Smooth muscle cell (in vitro differentiated cells): Measurements from ENCODE around the gene B4GALT2. TPM values are rescaled to one million over a fixed set of nuclear protein-coding genes. Genes with fewer than 3 reads are reported as not detected.

Source experiments
- DNase-seq: peaks from one replicate; lab custom pipeline; 2025; ENCODE audit not compliant: unreplicated experiment; lab: John Stamatoyannopoulos, UW
- H2AFZ ChIP-seq: fragments of 200-600 bp; sonication (generic); 2 replicates; pipeline ENCODE4 v1.6.0; 2016; ENCODE audit warnings: antibody characterized with exemption, low read depth, mild to moderate bottlenecking
- H3F3A ChIP-seq: fragments of 200-600 bp; sonication (generic); 2 replicates; pipeline ENCODE4 v1.6.0; 2017; ENCODE audit warnings: antibody characterized with exemption, low read depth
- H3K27ac ChIP-seq: fragments of 200-600 bp; sonication (generic); 2 replicates; pipeline ENCODE4 v1.5.1; 2016; ENCODE audit warnings: low read depth, mild to moderate bottlenecking
- H3K27me3 ChIP-seq: fragments of 200-600 bp; sonication (generic); 2 replicates; pipeline ENCODE4 v1.6.1; 2016; ENCODE audit warnings: low read depth, mild to moderate bottlenecking
- H3K36me3 ChIP-seq: fragments of 200-600 bp; sonication (generic); 2 replicates; pipeline ENCODE4 v1.5.1; 2016; ENCODE audit warnings: low read depth
- H3K4me1 ChIP-seq: fragments of 200-600 bp; sonication (generic); 2 replicates; pipeline ENCODE4 v1.5.1; 2016; ENCODE audit warnings: low read depth
- H3K4me2 ChIP-seq: fragments of 200-600 bp; sonication (generic); 2 replicates; pipeline ENCODE4 v1.6.0; 2016; ENCODE audit warnings: mild to moderate bottlenecking
- H3K4me3 ChIP-seq: fragments of 200-600 bp; sonication (generic); 2 replicates; pipeline ENCODE4 v1.5.1; 2016; ENCODE audit warnings: mild to moderate bottlenecking
- H3K79me2 ChIP-seq: fragments of 200-600 bp; sonication (generic); 2 replicates; pipeline ENCODE4 v1.6.0; 2016; ENCODE audit warnings: low read depth, mild to moderate bottlenecking
- H3K9ac ChIP-seq: fragments of 200-600 bp; sonication (generic); 2 replicates; pipeline ENCODE4 v1.6.0; 2016; ENCODE audit warnings: low read depth
- H3K9me3 ChIP-seq: fragments of 200-600 bp; sonication (generic); replicated peaks from 2 replicates; pipeline ENCODE4 v1.5.1; 2016; ENCODE audit warnings: low read depth
- H4K20me1 ChIP-seq: fragments of 200-600 bp; sonication (generic); 2 replicates; pipeline ENCODE4 v1.6.0; 2016; ENCODE audit warnings: low read depth
- WGBS: methylation state at CpG from one replicate; pipeline ENCODE4 v1.1.7; 2016; ENCODE audit warnings: low lambda C conversion rate; 5-methylcytosine and 5-hydroxymethylcytosine counted together
- polyA plus RNA-seq: library from polyadenylated mRNA; unstranded; fragments of >200 nt; fragmentation: Nextera tagmentation; extraction: Ambion mirVana; gene quantifications from 2 replicates; pipeline ENCODE4 v1.2.1, GENCODE V29; 2016
- total RNA-seq: library from RNA; depleted of rRNA; stranded (reverse); fragments of >200 nt; gene quantifications from 2 replicates; pipeline ENCODE4 v1.2.3, GENCODE V29; 2014
- TF ChIP-seq, protein P1 (sequence below): fragments of 200-600 bp; sonication (generic); IDR thresholded peaks from 2 replicates; pipeline ENCODE4 v1.5.1; 2017; ENCODE audit warnings: borderline replicate concordance, mild to moderate bottlenecking, antibody characterized with exemption; ENCODE audit not compliant: insufficient read depth, poor library complexity, severe bottlenecking

B4GALT2 gene
- total and polyA plus RNA-seq, 2 experiments from 2014 or later, result 52.4 to 135 TPM

DNA sequence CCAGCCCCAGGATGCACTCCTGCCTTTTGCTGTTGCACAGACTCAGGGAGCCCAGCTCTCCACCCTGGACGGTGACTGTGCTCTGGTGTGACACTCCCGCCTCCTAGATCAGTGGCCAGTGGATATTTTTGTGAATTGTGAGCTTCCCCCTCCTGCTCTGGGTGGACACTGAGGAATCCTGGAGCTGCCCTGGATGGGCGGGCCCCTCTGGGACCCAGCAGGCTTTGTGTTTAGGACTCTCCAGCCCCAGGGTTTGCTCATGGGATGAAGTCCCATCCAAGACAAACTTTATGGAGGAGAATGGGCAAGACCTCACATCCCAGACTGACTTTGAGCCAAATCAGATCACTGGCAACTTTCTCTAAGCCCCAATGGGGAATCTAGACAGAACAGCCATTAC is 36.2 kb downstream of the B4GALT2 start:
- no peaks in the 10 kb centered on the region for H3K27me3 ChIP-seq
- H3K9me3 ChIP-seq, result no peaks in the 10 kb centered on the region
- no peak overlapping the region for H3K9ac ChIP-seq
- H3K4me3 ChIP-seq, result no peak overlapping the region
- H3F3A ChIP-seq, result no peaks in the 10 kb centered on the region
- H3K79me2 ChIP-seq, result no peaks in the 10 kb centered on the region
- no peaks in the 10 kb centered on the region for H3K36me3 ChIP-seq
- TF ChIP-seq, protein P1, sequence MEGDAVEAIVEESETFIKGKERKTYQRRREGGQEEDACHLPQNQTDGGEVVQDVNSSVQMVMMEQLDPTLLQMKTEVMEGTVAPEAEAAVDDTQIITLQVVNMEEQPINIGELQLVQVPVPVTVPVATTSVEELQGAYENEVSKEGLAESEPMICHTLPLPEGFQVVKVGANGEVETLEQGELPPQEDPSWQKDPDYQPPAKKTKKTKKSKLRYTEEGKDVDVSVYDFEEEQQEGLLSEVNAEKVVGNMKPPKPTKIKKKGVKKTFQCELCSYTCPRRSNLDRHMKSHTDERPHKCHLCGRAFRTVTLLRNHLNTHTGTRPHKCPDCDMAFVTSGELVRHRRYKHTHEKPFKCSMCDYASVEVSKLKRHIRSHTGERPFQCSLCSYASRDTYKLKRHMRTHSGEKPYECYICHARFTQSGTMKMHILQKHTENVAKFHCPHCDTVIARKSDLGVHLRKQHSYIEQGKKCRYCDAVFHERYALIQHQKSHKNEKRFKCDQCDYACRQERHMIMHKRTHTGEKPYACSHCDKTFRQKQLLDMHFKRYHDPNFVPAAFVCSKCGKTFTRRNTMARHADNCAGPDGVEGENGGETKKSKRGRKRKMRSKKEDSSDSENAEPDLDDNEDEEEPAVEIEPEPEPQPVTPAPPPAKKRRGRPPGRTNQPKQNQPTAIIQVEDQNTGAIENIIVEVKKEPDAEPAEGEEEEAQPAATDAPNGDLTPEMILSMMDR, result no peak
- no peak overlapping the region for H3K27ac ChIP-seq
- no peak overlapping the region for H3K4me2 ChIP-seq
- no peak overlapping the region for H2AFZ ChIP-seq
- H3K4me1 ChIP-seq, result peaks cover 7% of the 10 kb centered on the region
- no peak for DNase-seq
- 95% methylated on average over 3 of the region's 3 CpGs for WGBS
- H4K20me1 ChIP-seq, result peaks cover 5% of the 10 kb centered on the region

DNA sequence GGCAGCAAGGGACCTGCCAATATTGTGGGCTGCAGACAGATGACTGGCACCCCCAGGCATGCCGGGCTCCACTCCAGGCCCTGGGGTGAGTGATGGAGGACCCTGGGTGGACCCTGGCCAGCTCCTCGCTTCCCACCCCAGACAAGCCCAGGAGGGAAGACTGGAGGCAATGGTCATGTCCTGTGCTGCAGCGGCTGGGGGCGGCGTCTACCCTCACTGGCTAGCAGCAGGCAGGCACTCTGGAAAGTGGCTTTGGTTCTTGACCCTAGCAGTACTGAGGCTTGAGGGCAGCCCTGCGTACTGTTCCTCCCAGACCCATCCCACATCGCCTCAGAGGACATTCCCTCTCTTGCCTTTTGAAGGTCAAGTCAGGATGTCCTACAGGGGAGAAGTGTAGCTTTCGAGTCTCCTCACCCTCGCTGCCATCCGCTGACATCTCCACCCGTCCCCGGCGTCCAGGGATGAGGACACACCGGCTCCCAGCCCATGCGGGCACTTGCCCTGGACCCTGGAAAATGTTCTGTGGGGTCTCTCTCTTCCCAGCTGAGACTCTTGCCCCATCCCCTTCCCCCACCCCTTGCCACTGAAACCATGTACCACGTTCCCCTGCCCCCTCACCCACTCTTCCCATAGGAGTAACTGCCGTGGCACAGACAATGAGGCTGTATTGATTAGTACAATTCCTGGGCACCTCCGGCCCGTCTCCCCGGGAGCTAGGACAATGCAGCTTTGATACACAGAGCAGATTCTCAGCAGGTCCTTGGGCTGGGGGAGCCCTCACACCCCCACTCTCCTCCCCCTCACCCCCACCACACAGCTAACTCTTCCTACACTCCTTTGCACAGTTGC is 37.3 kb downstream of the B4GALT2 start:
- H3K4me3 ChIP-seq, result no peak overlapping the region
- H3K4me2 ChIP-seq, result no peak overlapping the region
- peaks cover 7% of the 10 kb centered on the region for H3K4me1 ChIP-seq
- H3K36me3 ChIP-seq, result no peaks in the 10 kb centered on the region
- no peak overlapping the region for H3K9ac ChIP-seq
- 94% methylated on average over 17 of the region's 20 CpGs for WGBS
- H3K27me3 ChIP-seq, result no peaks in the 10 kb centered on the region
- no peaks in the 10 kb centered on the region for H3F3A ChIP-seq
- H3K9me3 ChIP-seq, result no peaks in the 10 kb centered on the region
- DNase-seq, result no peak
- no peak overlapping the region for H2AFZ ChIP-seq
- peaks cover 5% of the 10 kb centered on the region for H4K20me1 ChIP-seq
- no peak overlapping the region for H3K27ac ChIP-seq
- no peaks in the 10 kb centered on the region for H3K79me2 ChIP-seq
- TF ChIP-seq, protein P1, result no peak

DNA sequence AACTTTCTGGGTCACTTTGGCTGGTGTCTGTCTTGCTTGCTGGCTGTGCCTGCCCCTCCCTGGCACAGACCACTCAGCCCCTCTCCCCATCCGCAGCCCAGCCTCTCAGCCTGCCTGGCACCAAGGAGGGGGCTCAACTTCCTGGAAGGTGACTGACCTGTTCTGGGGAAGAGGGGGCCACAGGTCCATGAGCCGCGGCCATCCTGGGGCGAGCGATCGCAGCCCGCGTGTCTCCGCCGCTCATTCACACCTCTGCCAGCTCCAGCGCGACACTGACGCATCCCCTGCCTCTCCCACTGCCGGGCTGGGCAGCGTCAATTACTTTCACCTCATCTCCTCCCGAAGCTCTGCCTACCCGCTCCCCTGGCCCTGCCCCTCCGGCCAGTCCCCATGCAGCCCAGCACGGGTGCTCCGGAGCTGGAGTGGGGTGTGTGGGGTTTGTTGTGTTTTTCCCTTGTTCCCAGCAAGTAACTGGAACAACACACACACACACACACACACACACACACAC is 37.9 kb downstream of the B4GALT2 start:
- H3K79me2 ChIP-seq, result no peaks in the 10 kb centered on the region
- no peak for DNase-seq
- H3K9ac ChIP-seq, result no peak overlapping the region
- H3K36me3 ChIP-seq, result no peaks in the 10 kb centered on the region
- TF ChIP-seq, protein P1, result no peak
- H3K4me3 ChIP-seq, result no peak overlapping the region
- no peaks in the 10 kb centered on the region for H3K27me3 ChIP-seq
- no peaks in the 10 kb centered on the region for H3F3A ChIP-seq
- no peak overlapping the region for H2AFZ ChIP-seq
- 97% methylated on average over 20 of the region's 20 CpGs for WGBS
- no peaks in the 10 kb centered on the region for H3K9me3 ChIP-seq
- H4K20me1 ChIP-seq, result peaks cover 5% of the 10 kb centered on the region
- H3K4me1 ChIP-seq, result peaks cover 7% of the 10 kb centered on the region
- no peak overlapping the region for H3K27ac ChIP-seq
- H3K4me2 ChIP-seq, result no peak overlapping the region
